CD14-positive monocyte (primary cell): ENCODE data around the gene KMT2A. TPM values are rescaled to one million over a fixed set of nuclear protein-coding genes. Genes with fewer than 3 reads are reported as not detected.

ENCODE experiments used
- DNase-seq, 3 donors: peaks; one replicate each; pipeline ENCODE4 v3.0.0-alpha.2; 2011 to 2022
- H2AFZ ChIP-seq: 2 replicates; pipeline ENCODE4 v1.6.0; 2012; ENCODE audit warnings: mild to moderate bottlenecking, low read depth, low read length, inconsistent platforms; ENCODE audit not compliant: insufficient read depth, poor library complexity, severe bottlenecking
- H3K27ac ChIP-seq, 2 donors: 1 replicate in 1 of 2; 2 replicates in 1 of 2; pipeline ENCODE4 v1.5.1; 2012 to 2013; ENCODE audit warnings: low read length in 2 of 2, control low read depth in 1 of 2, inconsistent platforms in 1 of 2, low read depth in 1 of 2, mild to moderate bottlenecking in 1 of 2
- H3K27me3 ChIP-seq, 2 donors: one replicate each; pipeline versions ENCODE4 v1.6.0 to v1.6.1; 2011 to 2013; ENCODE audit warnings: low read length in 2 of 2; ENCODE audit not compliant: control insufficient read depth in 2 of 2, insufficient read depth in 2 of 2
- H3K36me3 ChIP-seq, 2 donors: replicated peaks in 1 of 2; 1 replicate in 1 of 2; 2 replicates in 1 of 2; pipeline versions ENCODE4 v1.5.1 to v1.6.1; 2012 to 2013; ENCODE audit warnings: low read length in 2 of 2, control low read depth in 1 of 2, inconsistent platforms in 1 of 2, mild to moderate bottlenecking in 1 of 2; ENCODE audit not compliant: insufficient read depth in 2 of 2, control insufficient read depth in 1 of 2
- H3K4me1 ChIP-seq, 2 donors: 1 replicate in 1 of 2; 2 replicates in 1 of 2; pipeline versions ENCODE4 v1.5.1 to v1.6.1; 2012 to 2013; ENCODE audit warnings: low read length in 2 of 2, control low read depth in 1 of 2, inconsistent platforms in 1 of 2, mild to moderate bottlenecking in 1 of 2, moderate library complexity in 1 of 2; ENCODE audit not compliant: insufficient read depth in 2 of 2, control insufficient read depth in 1 of 2
- H3K4me2 ChIP-seq: replicated peaks from 2 replicates; pipeline ENCODE3; 2012; ENCODE audit warnings: low read length, moderate library complexity, mild to moderate bottlenecking; ENCODE audit not compliant: poor library complexity, severe bottlenecking; ENCODE audit errors: extremely low read depth
- H3K4me3 ChIP-seq, 3 experiments: fragments of 200-600 bp in 1 of 3; sonication (generic) in 1 of 3; replicated peaks in 1 of 3; 1 replicate in 2 of 3; 2 replicates in 1 of 3; pipeline ENCODE4 v1.5.1; 2011 to 2013; ENCODE audit warnings: low read length in 3 of 3, mild to moderate bottlenecking in 3 of 3, control low read depth in 2 of 3, low read depth in 2 of 3, inconsistent platforms in 1 of 3, moderate library complexity in 1 of 3
- H3K79me2 ChIP-seq: 2 replicates; pipeline ENCODE4 v1.6.0; 2012; ENCODE audit warnings: mild to moderate bottlenecking, control low read depth, inconsistent platforms, low read length, moderate library complexity; ENCODE audit not compliant: insufficient read depth
- H3K9ac ChIP-seq: 2 replicates; pipeline ENCODE4 v1.6.0; 2017; ENCODE audit warnings: low read length, mild to moderate bottlenecking; ENCODE audit not compliant: insufficient read depth, poor library complexity, severe bottlenecking
- H3K9me3 ChIP-seq, 2 donors: replicated peaks in 1 of 2; 1 replicate in 1 of 2; 2 replicates in 1 of 2; pipeline versions ENCODE4 v1.5.1 to v1.6.1; 2012 to 2013; ENCODE audit warnings: low read length in 2 of 2, control low read depth in 1 of 2; ENCODE audit not compliant: control insufficient read depth in 1 of 2, insufficient read depth in 1 of 2
- H4K20me1 ChIP-seq: 2 replicates; pipeline ENCODE4 v1.6.0; 2012; ENCODE audit warnings: mild to moderate bottlenecking, low read length, control low read depth, moderate library complexity; ENCODE audit not compliant: insufficient read depth
- H3K27ac Mint-ChIP-seq, 7 donors: one replicate each; pipeline ENCODE4 v1.8.0; 2020; ENCODE audit warnings: mild to moderate bottlenecking in 7 of 7, mixed read lengths in 7 of 7, moderate library complexity in 6 of 7, inconsistent platforms in 2 of 7
- H3K27me3 Mint-ChIP-seq, 3 donors: one replicate each; pipeline ENCODE4 v1.8.0; 2021 to 2022; ENCODE audit warnings: low read depth in 3 of 3, mild to moderate bottlenecking in 3 of 3, mixed read lengths in 3 of 3, moderate library complexity in 3 of 3, inconsistent platforms in 1 of 3
- H3K36me3 Mint-ChIP-seq, 2 donors: one replicate each; pipeline ENCODE4 v1.8.0; 2020; ENCODE audit warnings: mixed read lengths in 2 of 2, inconsistent platforms in 1 of 2, mild to moderate bottlenecking in 1 of 2
- H3K4me1 Mint-ChIP-seq: one replicate; pipeline ENCODE4 v1.8.0; 2020; ENCODE audit warnings: mild to moderate bottlenecking, mixed read lengths
- H3K4me3 Mint-ChIP-seq, 2 donors: one replicate each; pipeline ENCODE4 v1.8.0; 2020; ENCODE audit warnings: mild to moderate bottlenecking in 2 of 2, mixed read lengths in 2 of 2, moderate library complexity in 1 of 2
- H3K9me3 Mint-ChIP-seq, 7 donors: one replicate each; pipeline ENCODE4 v1.8.0; 2020 to 2022; ENCODE audit warnings: mixed read lengths in 7 of 7, mild to moderate bottlenecking in 6 of 7, moderate library complexity in 6 of 7, inconsistent platforms in 2 of 7
- WGBS: methylation state at CpG from one replicate; pipeline ENCODE4 v1.1.5; 2013; ENCODE audit warnings: missing lambda C conversion rate; ENCODE audit not compliant: insufficient coverage; 5-methylcytosine and 5-hydroxymethylcytosine counted together
- intact Hi-C, 2 donors: fragments of 100-400 bp; cut with micrococcal nuclease; formaldehyde crosslinking; loops; one replicate each; pipeline versions ENCODE4 v1.15.0 to v1.15.1; 2023
- polyA plus RNA-seq, 3 donors: library from polyadenylated mRNA; depleted of rRNA in 1 of 3; unstranded in 2 of 3; stranded (reverse) in 1 of 3; fragments of 300-500 nt in 2 of 3; fragments of >200 nt in 1 of 3; fragmentation: Illumina TruSeq in 2 of 3; gene quantifications; 1 replicate in 2 of 3; 2 replicates in 1 of 3; pipeline ENCODE4 v1.2.3, GENCODE V29; 2012 to 2021
- TF ChIP-seq, protein P1 (sequence below): fragments of 200-600 bp; IDR thresholded peaks from one replicate; pipeline ENCODE4 v1.8.0; 2022; ENCODE audit warnings: antibody characterized with exemption, mild to moderate bottlenecking

KMT2A gene
- polyA plus RNA-seq, 3 donors, result 3.3 to 21.7 (median 3.5) TPM

GRCh38 chr11:118519549-118519948 is 83.3 kb downstream of the KMT2A start:
- intact Hi-C loops, result no loop called here
- no peaks in the 10 kb centered on the region for H3K9me3 ChIP-seq
- Mint-ChIP-seq H3K9me3 (no peaks in the 10 kb centered on the region), H3K27me3 (peaks cover 0 to 5% (median 2%) of the 10 kb centered on the region in 3 donors), H3K4me1 (peaks cover 14% of the 10 kb centered on the region), H3K36me3 (peaks cover 65 to 89% of the 10 kb centered on the region in 2 donors), H3K27ac (no peak overlapping the region), H3K4me3 (no peak overlapping the region)
- H3K36me3 ChIP-seq, result peaks cover 73 to 92% of the 10 kb centered on the region in 2 donors
- H3K4me2 ChIP-seq, result no peak overlapping the region
- H4K20me1 ChIP-seq, result peaks cover 5% of the 10 kb centered on the region
- H3K79me2 ChIP-seq, result no peaks in the 10 kb centered on the region
- no peak overlapping the region for H3K27ac ChIP-seq
- H3K4me1 ChIP-seq, result peaks cover 6 to 7% of the 10 kb centered on the region in 2 donors
- no peak overlapping the region for H3K9ac ChIP-seq
- WGBS, result 64% methylated on average over 6 of the region's 6 CpGs
- DNase-seq, result no peak
- TF ChIP-seq, protein P1, sequence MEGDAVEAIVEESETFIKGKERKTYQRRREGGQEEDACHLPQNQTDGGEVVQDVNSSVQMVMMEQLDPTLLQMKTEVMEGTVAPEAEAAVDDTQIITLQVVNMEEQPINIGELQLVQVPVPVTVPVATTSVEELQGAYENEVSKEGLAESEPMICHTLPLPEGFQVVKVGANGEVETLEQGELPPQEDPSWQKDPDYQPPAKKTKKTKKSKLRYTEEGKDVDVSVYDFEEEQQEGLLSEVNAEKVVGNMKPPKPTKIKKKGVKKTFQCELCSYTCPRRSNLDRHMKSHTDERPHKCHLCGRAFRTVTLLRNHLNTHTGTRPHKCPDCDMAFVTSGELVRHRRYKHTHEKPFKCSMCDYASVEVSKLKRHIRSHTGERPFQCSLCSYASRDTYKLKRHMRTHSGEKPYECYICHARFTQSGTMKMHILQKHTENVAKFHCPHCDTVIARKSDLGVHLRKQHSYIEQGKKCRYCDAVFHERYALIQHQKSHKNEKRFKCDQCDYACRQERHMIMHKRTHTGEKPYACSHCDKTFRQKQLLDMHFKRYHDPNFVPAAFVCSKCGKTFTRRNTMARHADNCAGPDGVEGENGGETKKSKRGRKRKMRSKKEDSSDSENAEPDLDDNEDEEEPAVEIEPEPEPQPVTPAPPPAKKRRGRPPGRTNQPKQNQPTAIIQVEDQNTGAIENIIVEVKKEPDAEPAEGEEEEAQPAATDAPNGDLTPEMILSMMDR, result no peak
- no peak overlapping the region for H2AFZ ChIP-seq
- H3K4me3 ChIP-seq, result no peak overlapping the region
- H3K27me3 ChIP-seq, result no peaks in the 10 kb centered on the region

DNA sequence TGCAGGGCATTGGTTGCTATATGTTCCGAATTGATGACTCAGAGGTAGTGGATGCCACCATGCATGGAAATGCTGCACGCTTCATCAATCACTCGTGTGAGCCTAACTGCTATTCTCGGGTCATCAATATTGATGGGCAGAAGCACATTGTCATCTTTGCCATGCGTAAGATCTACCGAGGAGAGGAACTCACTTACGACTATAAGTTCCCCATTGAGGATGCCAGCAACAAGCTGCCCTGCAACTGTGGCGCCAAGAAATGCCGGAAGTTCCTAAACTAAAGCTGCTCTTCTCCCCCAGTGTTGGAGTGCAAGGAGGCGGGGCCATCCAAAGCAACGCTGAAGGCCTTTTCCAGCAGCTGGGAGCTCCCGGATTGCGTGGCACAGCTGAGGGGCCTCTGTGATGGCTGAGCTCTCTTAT is 85.6 kb downstream of the KMT2A start:
- 30% methylated on average over 10 of the region's 13 CpGs for WGBS
- H3K36me3 ChIP-seq, result peaks cover 54 to 73% of the 10 kb centered on the region in 2 donors
- H3K9me3 Mint-ChIP-seq, result no peaks in the 10 kb centered on the region
- H3K4me1 ChIP-seq, result peaks cover 15% of the 10 kb centered on the region in 2 donors
- no peaks in the 10 kb centered on the region for H3K79me2 ChIP-seq
- TF ChIP-seq, protein P1, result no peak
- no peaks in the 10 kb centered on the region for H3K27me3 ChIP-seq
- peaks cover 56 to 78% of the 10 kb centered on the region in 2 donors for H3K36me3 Mint-ChIP-seq
- peaks cover 13% of the 10 kb centered on the region for H4K20me1 ChIP-seq
- no peak overlapping the region for H3K27ac ChIP-seq
- H3K4me2 ChIP-seq, result no peak overlapping the region
- H2AFZ ChIP-seq, result no peak overlapping the region
- H3K9me3 ChIP-seq, result no peaks in the 10 kb centered on the region
- no peak for DNase-seq
- H3K9ac ChIP-seq, result no peak overlapping the region
- H3K4me1 Mint-ChIP-seq, result peaks cover 25% of the 10 kb centered on the region
- no peak overlapping the region for H3K4me3 Mint-ChIP-seq
- H3K27me3 Mint-ChIP-seq, result peaks cover 0 to 5% (median 2%) of the 10 kb centered on the region in 3 donors
- intact Hi-C loops, result no loop called here
- H3K27ac Mint-ChIP-seq, result no peak overlapping the region
- H3K4me3 ChIP-seq, result no peak overlapping the region
